Osteoblast (primary cell): ENCODE measurements around the gene CDR2L. TPM values are rescaled to one million over a fixed set of nuclear protein-coding genes. Genes with fewer than 3 reads are reported as not detected.

Experiments
- DNase-seq: peaks from one replicate; pipeline ENCODE4 v3.0.0; 2011; ENCODE audit warnings: low spot score, mixed read lengths; ENCODE audit not compliant: insufficient read length; ENCODE audit errors: missing footprints
- H2AFZ ChIP-seq: 2 replicates; pipeline ENCODE4 v1.6.0; 2011; ENCODE audit warnings: mild to moderate bottlenecking, low read length
- H3K27ac ChIP-seq: 2 replicates; pipeline ENCODE4 v1.5.1; 2011; ENCODE audit warnings: mild to moderate bottlenecking, low read depth, low read length, moderate library complexity
- H3K27me3 ChIP-seq: 2 replicates; pipeline ENCODE4 v1.6.0; 2012; ENCODE audit warnings: mild to moderate bottlenecking, control low read depth, inconsistent platforms, low read length, moderate library complexity; ENCODE audit not compliant: insufficient read depth
- H3K36me3 ChIP-seq: 2 replicates; pipeline ENCODE4 v1.5.1; 2011; ENCODE audit warnings: mild to moderate bottlenecking, low read length, control low read depth, moderate library complexity; ENCODE audit not compliant: insufficient read depth
- H3K4me1 ChIP-seq: 2 replicates; pipeline ENCODE4 v1.5.1; 2011; ENCODE audit warnings: mild to moderate bottlenecking, low read length, control low read depth, moderate library complexity; ENCODE audit not compliant: insufficient read depth
- H3K4me2 ChIP-seq: 2 replicates; pipeline ENCODE4 v1.6.0; 2011; ENCODE audit warnings: mild to moderate bottlenecking, low read length; ENCODE audit not compliant: insufficient read depth
- H3K4me3 ChIP-seq: fragments of 200-600 bp; sonication (generic); 3 replicates; pipeline ENCODE4 v1.5.1; 2012; ENCODE audit warnings: mild to moderate bottlenecking, low read length, inconsistent platforms; ENCODE audit not compliant: insufficient read depth
- H3K79me2 ChIP-seq: 2 replicates; pipeline ENCODE4 v1.6.0; 2012; ENCODE audit warnings: mild to moderate bottlenecking, low read length, control low read depth, inconsistent platforms; ENCODE audit not compliant: insufficient read depth
- H3K9me3 ChIP-seq: 2 replicates; pipeline ENCODE4 v1.5.1; 2011; ENCODE audit warnings: low read depth, low read length, control low read depth
- H4K20me1 ChIP-seq: 2 replicates; pipeline ENCODE4 v1.6.0; 2012; ENCODE audit warnings: mild to moderate bottlenecking, low read length, control low read depth; ENCODE audit not compliant: insufficient read depth
- total RNA-seq: library from RNA; depleted of rRNA; stranded (reverse); fragments of >200 nt; gene quantifications from 2 replicates; pipeline ENCODE4 v1.2.3, GENCODE V29; 2012
- TF ChIP-seq, protein P1 (sequence below): IDR thresholded peaks from 2 replicates; pipeline ENCODE4 v1.5.1; 2011; ENCODE audit warnings: mild to moderate bottlenecking, low read depth, low read length, moderate library complexity; ENCODE audit errors: extremely low read depth

CDR2L gene
- total RNA-seq, 1 donor: 16.6 TPM

DNA sequence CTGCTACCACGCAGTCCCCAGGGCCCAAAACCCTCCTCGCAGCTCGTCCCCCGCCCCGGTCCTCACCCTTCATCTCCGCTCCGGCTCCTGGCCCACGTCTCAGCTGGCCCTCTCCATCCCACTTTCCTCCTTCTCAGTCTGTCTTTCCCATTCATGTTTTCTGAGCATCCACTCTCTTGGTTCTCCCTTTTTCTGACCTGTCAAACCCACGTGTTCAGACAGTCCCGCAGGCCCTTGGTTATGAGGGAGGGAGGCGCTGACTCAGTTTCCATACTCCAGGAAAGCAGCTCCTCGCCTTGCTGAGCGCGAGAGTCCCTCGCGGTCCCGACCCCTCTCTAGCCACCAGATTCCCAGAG, 14.5 kb upstream of the CDR2L start:
- H3K36me3 ChIP-seq: no peaks in the 10 kb centered on the region
- H3K27me3 ChIP-seq: peaks cover 45% of the 10 kb centered on the region
- H2AFZ ChIP-seq: no peak overlapping the region
- no peaks in the 10 kb centered on the region for H4K20me1 ChIP-seq
- no peak overlapping the region for H3K27ac ChIP-seq
- H3K9me3 ChIP-seq: no peaks in the 10 kb centered on the region
- H3K4me3 ChIP-seq: peak overlapping the region; percentile 25
- TF ChIP-seq, protein P1, sequence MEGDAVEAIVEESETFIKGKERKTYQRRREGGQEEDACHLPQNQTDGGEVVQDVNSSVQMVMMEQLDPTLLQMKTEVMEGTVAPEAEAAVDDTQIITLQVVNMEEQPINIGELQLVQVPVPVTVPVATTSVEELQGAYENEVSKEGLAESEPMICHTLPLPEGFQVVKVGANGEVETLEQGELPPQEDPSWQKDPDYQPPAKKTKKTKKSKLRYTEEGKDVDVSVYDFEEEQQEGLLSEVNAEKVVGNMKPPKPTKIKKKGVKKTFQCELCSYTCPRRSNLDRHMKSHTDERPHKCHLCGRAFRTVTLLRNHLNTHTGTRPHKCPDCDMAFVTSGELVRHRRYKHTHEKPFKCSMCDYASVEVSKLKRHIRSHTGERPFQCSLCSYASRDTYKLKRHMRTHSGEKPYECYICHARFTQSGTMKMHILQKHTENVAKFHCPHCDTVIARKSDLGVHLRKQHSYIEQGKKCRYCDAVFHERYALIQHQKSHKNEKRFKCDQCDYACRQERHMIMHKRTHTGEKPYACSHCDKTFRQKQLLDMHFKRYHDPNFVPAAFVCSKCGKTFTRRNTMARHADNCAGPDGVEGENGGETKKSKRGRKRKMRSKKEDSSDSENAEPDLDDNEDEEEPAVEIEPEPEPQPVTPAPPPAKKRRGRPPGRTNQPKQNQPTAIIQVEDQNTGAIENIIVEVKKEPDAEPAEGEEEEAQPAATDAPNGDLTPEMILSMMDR: no peak
- no peak overlapping the region for H3K4me2 ChIP-seq
- no peaks in the 10 kb centered on the region for H3K79me2 ChIP-seq
- no peaks in the 10 kb centered on the region for H3K4me1 ChIP-seq
- peak; percentile 88 for DNase-seq

DNA sequence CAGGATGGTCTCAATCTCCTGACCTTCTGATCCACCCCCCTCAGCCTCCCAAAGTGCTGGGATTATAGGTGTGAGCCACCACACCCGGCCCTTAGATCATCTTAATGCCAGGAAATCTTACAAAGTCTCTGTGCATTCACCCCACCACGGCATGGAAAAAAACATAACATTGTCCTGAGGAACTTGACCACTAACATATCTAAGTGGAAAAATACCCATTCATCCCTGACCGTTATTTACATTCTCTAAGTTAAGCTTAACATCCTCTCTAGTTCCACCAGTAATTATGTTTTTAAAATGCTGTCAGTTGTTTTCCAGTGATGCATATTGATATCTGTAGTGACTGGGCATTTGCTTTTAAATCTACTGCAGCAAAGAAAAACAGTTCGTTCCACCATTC, 11.5 kb upstream of the CDR2L start:
- Histone ChIP-seq H3K79me2 (no peaks in the 10 kb centered on the region), H4K20me1 (no peaks in the 10 kb centered on the region), H3K4me1 (no peaks in the 10 kb centered on the region), H3K4me3 (no peak overlapping the region), H3K4me2 (no peak overlapping the region), H3K27ac (no peak overlapping the region), H3K36me3 (no peaks in the 10 kb centered on the region), H3K9me3 (no peaks in the 10 kb centered on the region), H2AFZ (no peak overlapping the region), H3K27me3 (peaks cover 49% of the 10 kb centered on the region)
- no peak for DNase-seq
- TF ChIP-seq, protein P1: no peak

DNA sequence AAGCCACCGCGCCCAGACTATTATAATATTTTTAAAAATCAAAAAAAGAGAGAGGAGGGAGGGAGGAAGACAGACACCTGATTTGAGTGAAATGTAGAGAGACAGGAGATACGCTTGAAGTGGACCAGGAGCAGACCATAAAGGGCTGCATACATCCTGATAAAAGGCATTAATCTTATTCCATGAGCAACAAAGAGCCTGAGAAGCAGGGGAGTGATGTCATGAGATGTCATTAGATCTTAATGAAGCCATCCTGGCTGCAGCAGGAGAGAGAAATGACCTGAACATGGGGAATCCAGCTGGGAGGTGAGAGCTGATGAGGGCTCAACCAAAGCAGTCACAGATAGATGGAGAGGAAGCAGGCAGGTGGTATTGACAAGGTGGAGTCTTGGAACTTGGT, 9.6 kb upstream of the CDR2L start:
- Histone ChIP-seq H2AFZ (no peak overlapping the region), H3K9me3 (no peaks in the 10 kb centered on the region), H4K20me1 (no peaks in the 10 kb centered on the region), H3K79me2 (no peaks in the 10 kb centered on the region), H3K27ac (no peak overlapping the region), H3K4me2 (no peak overlapping the region), H3K4me1 (peaks cover 13% of the 10 kb centered on the region), H3K4me3 (no peak overlapping the region), H3K36me3 (no peaks in the 10 kb centered on the region), H3K27me3 (peaks cover 32% of the 10 kb centered on the region)
- TF ChIP-seq, protein P1: no peak
- peak; percentile 76 for DNase-seq

DNA sequence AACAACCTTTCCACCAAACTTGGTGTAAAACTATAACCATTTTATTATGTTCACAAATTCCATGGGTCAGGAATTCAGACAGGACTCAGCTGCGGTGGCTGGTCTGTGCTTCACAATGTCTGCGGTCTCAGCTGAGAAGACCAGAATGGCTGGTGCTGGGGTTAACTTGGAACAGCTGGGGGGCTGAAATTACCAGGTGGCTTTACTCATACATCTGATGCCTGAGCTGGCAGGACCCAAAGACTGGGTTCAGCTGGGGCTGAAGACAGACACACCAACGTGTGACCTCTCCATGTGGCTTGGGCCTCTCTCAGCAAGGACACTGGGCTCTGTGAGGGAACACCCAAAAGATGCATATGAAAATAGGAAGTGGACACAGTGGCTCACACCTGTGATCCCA, 9.2 kb upstream of the CDR2L start:
- DNase-seq: peak; percentile 11

More for the DNA sequence above, 9.2 kb upstream of the CDR2L start:
- no peak overlapping the region for H3K27ac ChIP-seq
- peaks cover 28% of the 10 kb centered on the region for H3K27me3 ChIP-seq
- TF ChIP-seq, protein P1: no peak
- peaks cover 13% of the 10 kb centered on the region for H3K4me1 ChIP-seq
- no peaks in the 10 kb centered on the region for H4K20me1 ChIP-seq
- no peaks in the 10 kb centered on the region for H3K36me3 ChIP-seq
- H3K4me2 ChIP-seq: no peak overlapping the region
- no peaks in the 10 kb centered on the region for H3K9me3 ChIP-seq
- no peaks in the 10 kb centered on the region for H3K79me2 ChIP-seq
- H2AFZ ChIP-seq: no peak overlapping the region
- H3K4me3 ChIP-seq: no peak overlapping the region
